ENCODE data around the gene SHC3. TPM values are rescaled to one million over a fixed set of nuclear protein-coding genes. Genes with fewer than 3 reads are reported as not detected.

SHC3 gene
- total RNA-seq, 2 experiments from 2014 or later, result not detected

DNA sequence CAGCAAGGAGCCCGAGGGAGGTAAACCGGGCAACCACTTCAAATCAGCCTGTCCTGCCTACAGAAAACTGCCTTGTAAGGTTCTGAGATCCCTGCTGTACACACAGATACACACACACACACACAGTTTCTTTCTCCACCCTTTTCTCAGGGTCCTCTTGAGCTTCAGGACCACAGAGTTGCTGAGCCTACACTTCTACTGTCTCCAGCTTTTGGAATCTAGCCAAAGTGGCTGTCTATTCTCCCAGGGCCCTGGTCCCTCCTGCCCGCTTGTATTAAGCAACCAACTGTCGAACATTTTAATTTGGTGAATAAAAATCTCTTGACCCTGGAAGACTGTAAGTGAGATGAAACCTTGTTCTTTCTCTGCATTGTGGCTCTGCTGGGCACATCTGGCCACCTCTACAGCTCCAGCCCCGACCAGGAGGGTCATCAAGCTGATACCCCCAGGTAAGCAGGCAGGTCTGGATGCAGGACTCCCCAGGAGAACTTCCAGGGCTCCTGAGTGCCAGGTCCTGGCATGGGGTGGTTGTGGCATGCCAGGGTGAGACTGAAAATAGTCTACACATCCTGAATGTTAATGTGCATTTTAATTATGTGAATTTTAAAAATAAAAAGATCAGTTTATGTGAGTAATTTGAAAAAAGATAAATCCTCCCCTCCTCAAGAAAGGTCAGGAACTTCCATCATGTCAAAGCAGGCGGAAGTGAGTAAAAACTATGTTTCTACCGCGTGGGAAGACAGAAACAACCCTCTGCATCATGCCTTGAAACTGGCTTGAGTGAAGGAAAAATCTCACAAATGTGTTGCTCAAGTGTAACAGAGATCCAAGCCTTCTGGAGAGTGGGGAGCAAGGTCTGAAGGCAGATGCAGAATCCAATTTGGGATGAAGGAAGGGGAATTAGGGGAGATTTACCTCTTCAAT lies 202.4 kb downstream of the SHC3 start:
- intact Hi-C loops (cut with DNase I, micrococcal nuclease), result no loop called here
- no peak for ATAC-seq (ENCODE audit: poor library complexity)
- POLR2A ChIA-PET, result no interaction called here

DNA sequence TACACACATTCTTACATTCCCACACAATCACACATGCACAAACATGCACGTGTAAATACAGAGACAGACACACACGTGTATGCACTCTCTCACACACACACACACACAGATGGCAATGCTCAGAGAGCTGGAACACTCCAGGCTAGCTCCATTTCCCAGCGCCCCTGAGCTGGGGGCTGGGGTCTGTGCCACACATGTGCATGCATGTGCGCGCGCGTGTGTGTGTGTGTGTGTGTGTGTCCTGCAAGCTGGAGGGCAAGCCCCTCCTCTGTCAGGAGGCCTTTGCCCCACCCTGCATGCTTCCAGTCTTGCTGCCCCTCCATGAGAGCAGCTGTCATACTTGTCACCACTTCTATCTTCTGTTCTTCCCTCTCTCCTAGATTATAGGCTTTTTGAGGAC lies 204.0 kb downstream of the SHC3 start:
- ChIA-PET POLR2A (no interaction called here), CTCF (no interaction called here)
- Histone ChIP-seq H3K4me3 (ENCODE audit: low read length) (no peak overlapping the region), H3K9me3 (ENCODE audit: control insufficient read depth in 1 of 2, insufficient read depth in 1 of 2, low read length in 2 of 2) (peaks cover 0 to 16% of the 10 kb centered on the region in 2 experiments), H3K27me3 (ENCODE audit: control insufficient read depth in 1 of 2, insufficient read depth in 2 of 2, low read length in 2 of 2) (no peaks in the 10 kb centered on the region), H3K4me1 (ENCODE audit: insufficient read depth, low read length) (no peaks in the 10 kb centered on the region), H3K36me3 (ENCODE audit: insufficient read depth, low read length) (no peaks in the 10 kb centered on the region), H3K27ac (ENCODE audit: low read depth in 1 of 2, low read length in 2 of 2) (no peak overlapping the region)
- ATAC-seq (ENCODE audit: poor library complexity) (no peak), DNase-seq (no peak)
- Mint-ChIP-seq H3K9me3 (no peaks in the 10 kb centered on the region), H3K4me3 (no peak overlapping the region), H3K4me1 (ENCODE audit: low read depth) (no peaks in the 10 kb centered on the region), H3K27ac (no peak overlapping the region), H3K27me3 (peaks cover 12% of the 10 kb centered on the region), H3K36me3 (ENCODE audit: low read depth) (no peaks in the 10 kb centered on the region)
- TF ChIP-seq, protein P1, sequence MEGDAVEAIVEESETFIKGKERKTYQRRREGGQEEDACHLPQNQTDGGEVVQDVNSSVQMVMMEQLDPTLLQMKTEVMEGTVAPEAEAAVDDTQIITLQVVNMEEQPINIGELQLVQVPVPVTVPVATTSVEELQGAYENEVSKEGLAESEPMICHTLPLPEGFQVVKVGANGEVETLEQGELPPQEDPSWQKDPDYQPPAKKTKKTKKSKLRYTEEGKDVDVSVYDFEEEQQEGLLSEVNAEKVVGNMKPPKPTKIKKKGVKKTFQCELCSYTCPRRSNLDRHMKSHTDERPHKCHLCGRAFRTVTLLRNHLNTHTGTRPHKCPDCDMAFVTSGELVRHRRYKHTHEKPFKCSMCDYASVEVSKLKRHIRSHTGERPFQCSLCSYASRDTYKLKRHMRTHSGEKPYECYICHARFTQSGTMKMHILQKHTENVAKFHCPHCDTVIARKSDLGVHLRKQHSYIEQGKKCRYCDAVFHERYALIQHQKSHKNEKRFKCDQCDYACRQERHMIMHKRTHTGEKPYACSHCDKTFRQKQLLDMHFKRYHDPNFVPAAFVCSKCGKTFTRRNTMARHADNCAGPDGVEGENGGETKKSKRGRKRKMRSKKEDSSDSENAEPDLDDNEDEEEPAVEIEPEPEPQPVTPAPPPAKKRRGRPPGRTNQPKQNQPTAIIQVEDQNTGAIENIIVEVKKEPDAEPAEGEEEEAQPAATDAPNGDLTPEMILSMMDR (IDR thresholded peaks at IDR 0.05), result no peak
- intact Hi-C loops (cut with DNase I, micrococcal nuclease), result no loop called here

More for the DNA sequence above, 202.4 kb downstream of the SHC3 start:
- no peaks in the 10 kb centered on the region for H3K9me3 Mint-ChIP-seq
- H3K4me3 ChIP-seq (ENCODE audit: low read length), result no peak overlapping the region
- H3K9me3 ChIP-seq (ENCODE audit: control insufficient read depth in 1 of 2, insufficient read depth in 1 of 2, low read length in 2 of 2), result peaks cover 0 to 16% of the 10 kb centered on the region in 2 experiments
- H3K27me3 ChIP-seq (ENCODE audit: control insufficient read depth in 1 of 2, insufficient read depth in 2 of 2, low read length in 2 of 2), result no peaks in the 10 kb centered on the region
- no peak overlapping the region for H3K27ac ChIP-seq (ENCODE audit: low read depth in 1 of 2, low read length in 2 of 2)
- DNase-seq, result no peak
- H3K4me1 Mint-ChIP-seq (ENCODE audit: low read depth), result no peaks in the 10 kb centered on the region
- no peaks in the 10 kb centered on the region for H3K4me1 ChIP-seq (ENCODE audit: insufficient read depth, low read length)
- TF ChIP-seq, protein P1 (IDR thresholded peaks at IDR 0.05), result no peak
- peaks cover 12% of the 10 kb centered on the region for H3K27me3 Mint-ChIP-seq
- no peak overlapping the region for H3K4me3 Mint-ChIP-seq
- CTCF ChIA-PET, result no interaction called here
- no peak overlapping the region for H3K27ac Mint-ChIP-seq
- no peaks in the 10 kb centered on the region for H3K36me3 Mint-ChIP-seq (ENCODE audit: low read depth)
- no peaks in the 10 kb centered on the region for H3K36me3 ChIP-seq (ENCODE audit: insufficient read depth, low read length)

DNA sequence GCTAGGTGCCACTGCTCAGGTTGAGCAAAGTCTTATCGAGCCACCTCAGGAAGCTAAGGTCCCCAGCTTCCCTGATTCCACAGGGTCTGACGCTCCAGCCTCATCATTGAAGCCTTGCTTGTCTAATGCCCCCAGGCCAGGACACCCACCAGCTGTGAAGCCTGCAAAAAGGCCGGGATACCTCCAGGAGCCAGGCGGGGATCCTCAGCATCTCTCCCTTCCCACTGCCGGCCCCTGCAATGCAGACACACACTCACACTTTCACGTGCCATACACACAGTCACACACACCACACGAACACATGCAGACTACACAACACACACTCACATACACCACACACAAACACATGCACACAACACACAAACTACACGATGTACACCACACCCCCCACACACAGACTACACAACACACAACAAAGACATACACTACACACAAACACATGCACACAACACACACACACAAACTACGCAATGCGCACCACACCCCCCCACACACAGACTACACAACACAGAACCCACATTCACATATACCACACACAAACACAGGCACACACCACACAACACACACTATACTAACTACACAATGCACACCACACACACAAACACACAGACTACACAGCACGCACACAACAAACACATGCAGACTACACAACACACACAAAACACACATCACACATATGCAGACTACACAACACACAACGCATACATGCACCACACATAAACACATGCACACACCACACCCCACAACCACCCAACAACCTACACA lies 205.2 kb downstream of the SHC3 start:
- ChIA-PET POLR2A (no interaction called here), CTCF (no interaction called here)
- Mint-ChIP-seq H3K27ac (no peak overlapping the region), H3K36me3 (ENCODE audit: low read depth) (no peaks in the 10 kb centered on the region), H3K4me1 (ENCODE audit: low read depth) (no peaks in the 10 kb centered on the region), H3K27me3 (peaks cover 12% of the 10 kb centered on the region), H3K9me3 (no peaks in the 10 kb centered on the region), H3K4me3 (no peak overlapping the region)
- H3K36me3 ChIP-seq (ENCODE audit: insufficient read depth, low read length), result no peaks in the 10 kb centered on the region
- peaks cover 0 to 16% of the 10 kb centered on the region in 2 experiments for H3K9me3 ChIP-seq (ENCODE audit: control insufficient read depth in 1 of 2, insufficient read depth in 1 of 2, low read length in 2 of 2)
- no peak for ATAC-seq (ENCODE audit: poor library complexity)
- no peak overlapping the region for H3K27ac ChIP-seq (ENCODE audit: low read depth in 1 of 2, low read length in 2 of 2)
- intact Hi-C loops (cut with DNase I, micrococcal nuclease), result no loop called here
- H3K27me3 ChIP-seq (ENCODE audit: control insufficient read depth in 1 of 2, insufficient read depth in 2 of 2, low read length in 2 of 2), result no peaks in the 10 kb centered on the region
- H3K4me1 ChIP-seq (ENCODE audit: insufficient read depth, low read length), result no peaks in the 10 kb centered on the region
- no peak overlapping the region for H3K4me3 ChIP-seq (ENCODE audit: low read length)
- TF ChIP-seq, protein P1 (IDR thresholded peaks at IDR 0.05), result no peak
- DNase-seq, result no peak

Data from CD4-positive, alpha-beta T cell (primary cell).